ENCODE measurements around the gene UBALD1.

The UBALD1 gene

GRCh38 chr16:4614571-4615383, at the start of gene UBALD1:
TSS of gene UBALD1 (minus strand) at chr16:4614888. CDS start at chr16:4614797, 91 bp downstream.
- DNase-seq = peak; percentile 85

- DNase-seq = no peak
These were observed 49.2 kb upstream of the UBALD1 start for GRCh38 chr16:4663777-4664465.

GRCh38 chr16:4663465-4663776, 48.7 kb upstream of the UBALD1 start:
- no peak for DNase-seq

- peak; percentile 88 for DNase-seq
These were observed 47.0 kb upstream of the UBALD1 start for GRCh38 chr16:4661661-4662060.

- DNase-seq = peak; percentile 72
These were observed 45.8 kb upstream of the UBALD1 start for GRCh38 chr16:4660454-4661007.

GRCh38 chr16:4659363-4660353, 45.0 kb upstream of the UBALD1 start:
- no peak for DNase-seq

- no peak for DNase-seq
These were observed 42.3 kb upstream of the UBALD1 start for GRCh38 chr16:4656695-4657686.

GRCh38 chr16:4656221-4656620, 41.5 kb upstream of the UBALD1 start:
- no peak for DNase-seq

- DNase-seq = no peak
These were observed 41.1 kb upstream of the UBALD1 start for GRCh38 chr16:4655801-4656200.

- no peak for DNase-seq
These were observed 40.4 kb upstream of the UBALD1 start for GRCh38 chr16:4654964-4655590.

GRCh38 chr16:4654011-4654963, 39.6 kb upstream of the UBALD1 start:
- no peak for DNase-seq

- DNase-seq = no peak
These were observed 37.9 kb upstream of the UBALD1 start for GRCh38 chr16:4652561-4652960.

GRCh38 chr16:4651827-4652226, 37.1 kb upstream of the UBALD1 start:
- DNase-seq = no peak

GRCh38 chr16:4650443-4651074, 35.9 kb upstream of the UBALD1 start:
- DNase-seq = peak; percentile 32

- no peak for DNase-seq
These were observed 35.2 kb upstream of the UBALD1 start for GRCh38 chr16:4649744-4650442.

GRCh38 chr16:4648917-4649316, 34.2 kb upstream of the UBALD1 start:
- DNase-seq = no peak

- DNase-seq = no peak
These were observed 32.9 kb upstream of the UBALD1 start for GRCh38 chr16:4647644-4647980.

GRCh38 chr16:4646773-4647643, 32.3 kb upstream of the UBALD1 start:
- no peak for DNase-seq

Measured in DMS153 (cell line).